ENCODE data around the gene AP4B1.

AP4B1 gene

DNA sequence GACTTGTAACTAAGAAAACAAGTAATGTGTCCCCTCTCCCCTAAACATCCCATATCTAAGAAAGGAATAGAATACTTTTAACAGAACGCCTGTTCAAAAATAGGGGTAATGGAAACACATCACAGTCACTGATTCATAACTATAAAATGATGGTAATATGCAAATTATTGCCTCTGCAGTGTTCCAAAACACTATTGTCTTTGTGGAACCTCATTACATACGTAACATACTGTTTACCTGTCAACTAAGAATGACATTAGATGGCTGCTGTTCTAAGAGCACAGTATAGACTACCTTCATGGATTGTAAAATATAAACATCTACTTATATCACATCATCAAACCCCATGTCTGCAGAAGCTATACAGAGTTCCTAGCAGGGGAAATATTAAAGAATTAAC is 13.8 kb downstream of the AP4B1 start:
- no peak for TF ChIP-seq ZNF302 (tag by site-specific recombination; IDR thresholded peaks at IDR 0.05; ENCODE audit: low read depth)
- CTCF ChIA-PET, result no interaction called here
- no peak overlapping the region for H3K27ac ChIP-seq (ENCODE audit: extremely low read depth, low read depth, low read length)
- POLR2A ChIA-PET, result no interaction called here
- no peak overlapping the region for H3K4me3 ChIP-seq (ENCODE audit: low read depth, low read length)
- H3K9me3 ChIP-seq (ENCODE audit: control insufficient read depth, insufficient read depth, low read depth, low read length), result no peaks in the 10 kb centered on the region
- no peaks in the 10 kb centered on the region for H3K4me1 ChIP-seq (ENCODE audit: control insufficient read depth, insufficient read depth, low read length)
- peaks cover 0 to 17% of the 10 kb centered on the region in 2 experiments; a peak in 2 of 3 replicates for H3K36me3 ChIP-seq (ENCODE audit: control insufficient read depth in 2 of 2, insufficient read depth in 1 of 2, low read length in 2 of 2)

DNA sequence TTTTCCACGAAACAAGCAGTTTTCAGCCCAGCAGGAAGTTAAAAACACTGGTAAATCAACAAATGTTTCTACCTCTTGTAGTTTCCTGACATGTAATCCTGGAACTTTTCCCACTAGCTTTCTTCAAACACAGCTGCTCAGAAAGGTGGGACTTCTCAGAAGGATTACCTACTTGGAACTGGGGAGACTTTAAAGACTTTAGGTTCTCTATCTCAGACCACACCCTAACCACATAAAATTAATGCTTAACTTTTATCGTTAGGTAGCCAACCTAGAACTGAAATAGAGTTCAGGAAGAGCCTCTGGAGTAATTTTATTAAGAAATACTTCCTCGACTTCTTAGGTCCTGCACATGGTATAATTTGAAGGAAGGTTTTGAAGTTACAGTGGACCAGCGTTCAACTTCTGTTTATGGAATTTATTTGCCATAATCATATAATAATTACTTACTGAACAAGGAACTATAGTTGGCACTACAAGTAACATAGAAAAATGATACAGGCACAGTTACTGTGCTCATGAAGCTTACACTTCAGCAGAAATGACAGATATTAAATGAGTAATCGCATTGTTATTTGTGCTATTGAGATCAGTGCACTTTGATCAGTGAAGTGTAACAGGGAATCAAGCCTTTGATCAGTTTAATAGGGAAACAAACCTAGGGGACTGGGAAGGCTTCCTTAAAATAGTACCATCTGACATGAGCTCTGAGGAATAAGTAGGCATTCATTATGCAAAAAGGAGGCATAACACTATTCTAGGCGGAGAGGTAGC is 17.0 kb downstream of the AP4B1 start, which contains the start of gene BCL2L15:
TSS of gene BCL2L15 (minus strand) at position 180 of the 774 bp plus-strand sequence. CDS start 206 bp downstream, outside the sequence.
- H3K4me3 ChIP-seq (ENCODE audit: low read depth, low read length), result no peak within 1 kb of the TSS
- ChIA-PET POLR2A (interaction anchor here (0.6 kb wide), 1 partner anchor 624 kb away, joined by 4 read pairs; no protein-coding TSS in a partner anchor), CTCF (interaction anchor here (0.6 to 0.8 kb wide), 2 partner anchors 47 to 1166 kb away, joined by 3 read pairs; no protein-coding TSS in a partner anchor)
- no peaks in the 10 kb centered on the region for H3K9me3 ChIP-seq (ENCODE audit: control insufficient read depth, insufficient read depth, low read depth, low read length)
- no peaks in the 10 kb centered on the region for H3K4me1 ChIP-seq (ENCODE audit: control insufficient read depth, insufficient read depth, low read length)
- no peak within 1 kb of the TSS for H3K27ac ChIP-seq (ENCODE audit: extremely low read depth, low read depth, low read length)
- TF ChIP-seq ZNF555 (tag by site-specific recombination; conservative IDR thresholded peaks at IDR 0.05) (no peak), ZNF561 (tag by site-specific recombination; IDR thresholded peaks at IDR 0.05; ENCODE audit: borderline replicate concordance) (no peak), ZNF394 (tag by site-specific recombination; IDR thresholded peaks at IDR 0.05; ENCODE audit: borderline replicate concordance) (no peak), BCL11A (tag by site-specific recombination; IDR thresholded peaks at IDR 0.05; ENCODE audit: low read depth) (no peak), ZNF132 (tag by site-specific recombination; IDR thresholded peaks at IDR 0.05; ENCODE audit: borderline replicate concordance) (no peak), ZIC2 (tag by site-specific recombination; IDR thresholded peaks at IDR 0.05) (no peak), KLF7 (tag by site-specific recombination; IDR thresholded peaks at IDR 0.05; ENCODE audit: borderline replicate concordance) (no peak), ZNF785 (tag by site-specific recombination; IDR thresholded peaks at IDR 0.05) (no peak)
- TF ChIP-seq, protein P1, sequence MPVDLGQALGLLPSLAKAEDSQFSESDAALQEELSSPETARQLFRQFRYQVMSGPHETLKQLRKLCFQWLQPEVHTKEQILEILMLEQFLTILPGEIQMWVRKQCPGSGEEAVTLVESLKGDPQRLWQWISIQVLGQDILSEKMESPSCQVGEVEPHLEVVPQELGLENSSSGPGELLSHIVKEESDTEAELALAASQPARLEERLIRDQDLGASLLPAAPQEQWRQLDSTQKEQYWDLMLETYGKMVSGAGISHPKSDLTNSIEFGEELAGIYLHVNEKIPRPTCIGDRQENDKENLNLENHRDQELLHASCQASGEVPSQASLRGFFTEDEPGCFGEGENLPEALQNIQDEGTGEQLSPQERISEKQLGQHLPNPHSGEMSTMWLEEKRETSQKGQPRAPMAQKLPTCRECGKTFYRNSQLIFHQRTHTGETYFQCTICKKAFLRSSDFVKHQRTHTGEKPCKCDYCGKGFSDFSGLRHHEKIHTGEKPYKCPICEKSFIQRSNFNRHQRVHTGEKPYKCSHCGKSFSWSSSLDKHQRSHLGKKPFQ (tag by site-specific recombination; IDR thresholded peaks at IDR 0.05), result no peak
- TF ChIP-seq, protein P2, sequence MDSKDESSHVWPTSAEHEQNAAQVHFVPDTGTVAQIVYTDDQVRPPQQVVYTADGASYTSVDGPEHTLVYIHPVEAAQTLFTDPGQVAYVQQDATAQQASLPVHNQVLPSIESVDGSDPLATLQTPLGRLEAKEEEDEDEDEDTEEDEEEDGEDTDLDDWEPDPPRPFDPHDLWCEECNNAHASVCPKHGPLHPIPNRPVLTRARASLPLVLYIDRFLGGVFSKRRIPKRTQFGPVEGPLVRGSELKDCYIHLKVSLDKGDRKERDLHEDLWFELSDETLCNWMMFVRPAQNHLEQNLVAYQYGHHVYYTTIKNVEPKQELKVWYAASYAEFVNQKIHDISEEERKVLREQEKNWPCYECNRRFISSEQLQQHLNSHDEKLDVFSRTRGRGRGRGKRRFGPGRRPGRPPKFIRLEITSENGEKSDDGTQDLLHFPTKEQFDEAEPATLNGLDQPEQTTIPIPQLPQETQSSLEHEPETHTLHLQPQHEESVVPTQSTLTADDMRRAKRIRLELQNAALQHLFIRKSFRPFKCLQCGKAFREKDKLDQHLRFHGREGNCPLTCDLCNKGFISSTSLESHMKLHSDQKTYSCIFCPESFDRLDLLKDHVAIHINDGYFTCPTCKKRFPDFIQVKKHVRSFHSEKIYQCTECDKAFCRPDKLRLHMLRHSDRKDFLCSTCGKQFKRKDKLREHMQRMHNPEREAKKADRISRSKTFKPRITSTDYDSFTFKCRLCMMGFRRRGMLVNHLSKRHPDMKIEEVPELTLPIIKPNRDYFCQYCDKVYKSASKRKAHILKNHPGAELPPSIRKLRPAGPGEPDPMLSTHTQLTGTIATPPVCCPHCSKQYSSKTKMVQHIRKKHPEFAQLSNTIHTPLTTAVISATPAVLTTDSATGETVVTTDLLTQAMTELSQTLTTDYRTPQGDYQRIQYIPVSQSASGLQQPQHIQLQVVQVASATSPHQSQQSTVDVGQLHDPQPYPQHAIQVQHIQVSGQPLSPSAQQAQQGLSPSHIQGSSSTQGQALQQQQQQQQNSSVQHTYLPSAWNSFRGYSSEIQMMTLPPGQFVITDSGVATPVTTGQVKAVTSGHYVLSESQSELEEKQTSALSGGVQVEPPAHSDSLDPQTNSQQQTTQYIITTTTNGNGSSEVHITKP (tag by site-specific recombination; IDR thresholded peaks at IDR 0.05), result no peak
- H3K36me3 ChIP-seq (ENCODE audit: control insufficient read depth in 2 of 2, insufficient read depth in 1 of 2, low read length in 2 of 2), result no peaks in the 10 kb centered on the region

DNA sequence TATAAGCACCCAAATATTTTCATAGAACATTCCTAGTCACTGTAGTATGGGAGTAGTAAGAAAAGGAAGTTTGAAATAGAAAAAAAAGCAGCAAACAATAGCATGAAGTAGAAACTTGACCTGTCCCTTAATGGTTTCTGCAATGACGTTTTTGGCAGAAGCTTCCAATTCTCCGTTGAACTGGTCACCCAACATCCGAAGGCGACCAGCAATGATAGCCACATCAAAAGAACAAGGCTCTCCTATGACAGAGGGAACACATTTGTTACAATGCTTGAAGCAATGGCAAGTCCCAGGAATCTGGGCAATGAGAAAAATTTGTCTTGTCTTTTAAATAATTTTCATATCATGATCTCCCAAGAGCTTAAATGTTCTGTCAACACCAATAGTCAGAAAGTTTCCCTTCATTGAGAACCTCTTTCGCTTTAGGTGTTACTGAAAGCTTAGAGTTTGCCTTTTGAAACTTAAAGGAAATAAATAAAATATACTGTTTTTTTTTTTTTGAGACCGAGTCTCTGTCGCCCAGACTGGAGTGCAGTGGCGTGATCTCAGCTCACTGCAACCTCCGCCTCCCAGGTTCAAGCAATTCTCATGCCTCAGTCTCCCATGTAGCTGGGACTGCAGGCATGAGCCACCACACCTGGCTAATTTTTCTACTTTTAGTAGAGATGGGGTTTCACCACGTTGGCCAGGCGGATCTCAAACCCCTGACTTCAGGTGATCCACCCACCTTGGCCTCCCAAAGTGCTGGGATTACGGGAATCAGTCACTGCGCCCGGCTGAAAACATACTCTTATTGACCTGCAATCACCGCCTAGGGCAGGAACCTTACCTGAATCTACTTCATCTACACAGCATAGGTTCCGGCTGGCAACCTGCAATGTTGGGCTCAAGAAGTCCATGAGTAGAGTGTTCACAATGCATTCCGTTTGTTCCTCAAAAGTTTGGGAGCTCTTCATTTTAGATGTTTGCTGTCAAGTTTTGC is 17.9 kb downstream of the AP4B1 start:
- no peak overlapping the region for H3K4me3 ChIP-seq (ENCODE audit: low read depth, low read length)
- no peaks in the 10 kb centered on the region for H3K4me1 ChIP-seq (ENCODE audit: control insufficient read depth, insufficient read depth, low read length)
- ChIA-PET POLR2A (no interaction called here), CTCF (interaction anchor here (0.6 to 0.7 kb wide), 2 partner anchors 1165 to 1920 kb away, joined by 3 read pairs; no protein-coding TSS in a partner anchor)
- H3K36me3 ChIP-seq (ENCODE audit: control insufficient read depth in 2 of 2, insufficient read depth in 1 of 2, low read length in 2 of 2), result no peaks in the 10 kb centered on the region
- H3K9me3 ChIP-seq (ENCODE audit: control insufficient read depth, insufficient read depth, low read depth, low read length), result no peaks in the 10 kb centered on the region
- no peak overlapping the region for H3K27ac ChIP-seq (ENCODE audit: extremely low read depth, low read depth, low read length)
- TF ChIP-seq, protein P3, sequence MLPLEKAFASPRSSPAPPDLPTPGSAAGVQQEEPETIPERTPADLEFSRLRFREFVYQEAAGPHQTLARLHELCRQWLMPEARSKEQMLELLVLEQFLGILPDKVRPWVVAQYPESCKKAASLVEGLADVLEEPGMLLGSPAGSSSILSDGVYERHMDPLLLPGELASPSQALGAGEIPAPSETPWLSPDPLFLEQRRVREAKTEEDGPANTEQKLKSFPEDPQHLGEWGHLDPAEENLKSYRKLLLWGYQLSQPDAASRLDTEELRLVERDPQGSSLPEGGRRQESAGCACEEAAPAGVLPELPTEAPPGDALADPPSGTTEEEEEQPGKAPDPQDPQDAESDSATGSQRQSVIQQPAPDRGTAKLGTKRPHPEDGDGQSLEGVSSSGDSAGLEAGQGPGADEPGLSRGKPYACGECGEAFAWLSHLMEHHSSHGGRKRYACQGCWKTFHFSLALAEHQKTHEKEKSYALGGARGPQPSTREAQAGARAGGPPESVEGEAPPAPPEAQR (tag by site-specific recombination; IDR thresholded peaks at IDR 0.05), result no peak
- TF ChIP-seq, protein P4, sequence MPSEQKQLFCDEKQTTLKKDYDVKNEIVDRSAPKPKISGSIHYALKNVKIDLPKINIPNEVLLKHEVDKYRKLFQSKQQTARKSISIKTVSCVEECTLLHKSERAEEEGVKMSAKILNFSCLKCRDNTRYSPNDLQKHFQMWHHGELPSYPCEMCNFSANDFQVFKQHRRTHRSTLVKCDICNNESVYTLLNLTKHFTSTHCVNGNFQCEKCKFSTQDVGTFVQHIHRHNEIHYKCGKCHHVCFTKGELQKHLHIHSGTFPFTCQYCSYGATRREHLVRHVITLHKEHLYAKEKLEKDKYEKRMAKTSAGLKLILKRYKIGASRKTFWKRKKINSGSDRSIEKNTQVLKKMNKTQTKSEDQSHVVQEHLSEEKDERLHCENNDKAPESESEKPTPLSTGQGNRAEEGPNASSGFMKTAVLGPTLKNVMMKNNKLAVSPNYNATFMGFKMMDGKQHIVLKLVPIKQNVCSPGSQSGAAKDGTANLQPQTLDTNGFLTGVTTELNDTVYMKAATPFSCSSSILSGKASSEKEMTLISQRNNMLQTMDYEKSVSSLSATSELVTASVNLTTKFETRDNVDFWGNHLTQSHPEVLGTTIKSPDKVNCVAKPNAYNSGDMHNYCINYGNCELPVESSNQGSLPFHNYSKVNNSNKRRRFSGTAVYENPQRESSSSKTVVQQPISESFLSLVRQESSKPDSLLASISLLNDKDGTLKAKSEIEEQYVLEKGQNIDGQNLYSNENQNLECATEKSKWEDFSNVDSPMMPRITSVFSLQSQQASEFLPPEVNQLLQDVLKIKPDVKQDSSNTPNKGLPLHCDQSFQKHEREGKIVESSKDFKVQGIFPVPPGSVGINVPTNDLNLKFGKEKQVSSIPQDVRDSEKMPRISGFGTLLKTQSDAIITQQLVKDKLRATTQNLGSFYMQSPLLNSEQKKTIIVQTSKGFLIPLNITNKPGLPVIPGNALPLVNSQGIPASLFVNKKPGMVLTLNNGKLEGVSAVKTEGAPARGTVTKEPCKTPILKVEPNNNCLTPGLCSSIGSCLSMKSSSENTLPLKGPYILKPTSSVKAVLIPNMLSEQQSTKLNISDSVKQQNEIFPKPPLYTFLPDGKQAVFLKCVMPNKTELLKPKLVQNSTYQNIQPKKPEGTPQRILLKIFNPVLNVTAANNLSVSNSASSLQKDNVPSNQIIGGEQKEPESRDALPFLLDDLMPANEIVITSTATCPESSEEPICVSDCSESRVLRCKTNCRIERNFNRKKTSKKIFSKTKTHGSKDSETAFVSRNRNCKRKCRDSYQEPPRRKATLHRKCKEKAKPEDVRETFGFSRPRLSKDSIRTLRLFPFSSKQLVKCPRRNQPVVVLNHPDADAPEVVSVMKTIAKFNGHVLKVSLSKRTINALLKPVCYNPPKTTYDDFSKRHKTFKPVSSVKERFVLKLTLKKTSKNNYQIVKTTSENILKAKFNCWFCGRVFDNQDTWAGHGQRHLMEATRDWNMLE (tag by site-specific recombination; conservative IDR thresholded peaks at IDR 0.05; ENCODE audit: low read depth), result no peak
- TF ChIP-seq ZNF24 (tag by site-specific recombination; IDR thresholded peaks at IDR 0.05) (no peak), ZEB2 (tag by site-specific recombination; IDR thresholded peaks at IDR 0.05) (no peak)
